Measurements from ENCODE around the gene GRK6. TPM values are rescaled to one million over a fixed set of nuclear protein-coding genes. Genes with fewer than 3 reads are reported as not detected.

The GRK6 gene
- 17.2 to 26.5 TPM (median 25.4 TPM) in 5 replicates for total RNA-seq (2022; extraction: Qiagen RNA extraction)

GRCh38 chr5:177426566-177427210, at the start of gene GRK6:
Gene GRK6, plus strand, starts transcription at chr5:177426676. Its CDS starts 170 bp downstream, at chr5:177426846.

GRCh38 chr5:177384134-177384533, 42.3 kb upstream of the GRK6 start, which contains the start of gene SLC34A1:
Gene SLC34A1, plus strand, starts transcription at chr5:177384434. Its CDS starts 1,308 bp downstream, at chr5:177385742.

GRCh38 chr5:177399997-177400868, 26.2 kb upstream of the GRK6 start, which contains the start of gene PFN3:
Gene PFN3, minus strand, starts transcription at chr5:177400661. Its CDS starts 85 bp downstream, at chr5:177400576.

DNA sequence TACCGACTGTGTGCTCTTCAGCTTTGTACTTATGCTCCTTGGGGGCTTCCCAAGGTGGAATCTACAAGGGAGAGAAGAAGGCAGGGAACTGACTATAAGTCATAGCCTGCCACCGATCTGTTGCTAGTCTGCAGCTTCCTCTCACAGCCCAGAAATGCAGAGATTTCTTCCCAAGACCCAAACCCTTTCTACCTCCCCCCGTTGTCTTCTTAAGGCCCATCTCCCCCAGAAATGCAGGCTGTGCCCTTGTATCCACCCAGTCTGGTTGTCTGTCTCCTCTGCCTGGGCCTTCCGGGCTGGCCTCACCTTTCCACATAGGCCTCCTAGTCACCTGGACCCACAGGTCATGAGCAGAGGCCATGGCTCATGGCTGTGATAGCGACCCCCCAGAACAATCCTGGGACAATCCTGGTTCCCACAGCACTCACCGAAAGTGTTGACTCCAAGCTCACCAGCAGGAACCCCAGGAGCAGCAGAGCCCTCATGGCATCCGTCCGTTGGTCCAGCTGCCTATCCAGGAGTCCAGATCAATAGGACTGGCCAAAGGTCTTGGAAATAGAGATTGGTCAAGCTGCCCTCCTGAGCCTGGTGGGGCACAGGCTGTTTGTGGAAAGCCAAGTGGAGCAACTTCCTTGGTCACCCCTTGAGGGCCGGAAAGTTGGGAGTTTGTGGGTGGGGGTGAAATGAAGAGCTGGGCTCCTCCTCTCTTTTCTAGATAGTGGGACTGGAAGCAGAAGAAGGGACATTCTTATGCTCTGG, 17.3 kb upstream of the GRK6 start, which contains the start of gene F12:
Gene F12, minus strand, starts transcription at position 522 of the 759 bp plus-strand sequence. Its CDS starts 37 bp downstream, at position 485.

DNA sequence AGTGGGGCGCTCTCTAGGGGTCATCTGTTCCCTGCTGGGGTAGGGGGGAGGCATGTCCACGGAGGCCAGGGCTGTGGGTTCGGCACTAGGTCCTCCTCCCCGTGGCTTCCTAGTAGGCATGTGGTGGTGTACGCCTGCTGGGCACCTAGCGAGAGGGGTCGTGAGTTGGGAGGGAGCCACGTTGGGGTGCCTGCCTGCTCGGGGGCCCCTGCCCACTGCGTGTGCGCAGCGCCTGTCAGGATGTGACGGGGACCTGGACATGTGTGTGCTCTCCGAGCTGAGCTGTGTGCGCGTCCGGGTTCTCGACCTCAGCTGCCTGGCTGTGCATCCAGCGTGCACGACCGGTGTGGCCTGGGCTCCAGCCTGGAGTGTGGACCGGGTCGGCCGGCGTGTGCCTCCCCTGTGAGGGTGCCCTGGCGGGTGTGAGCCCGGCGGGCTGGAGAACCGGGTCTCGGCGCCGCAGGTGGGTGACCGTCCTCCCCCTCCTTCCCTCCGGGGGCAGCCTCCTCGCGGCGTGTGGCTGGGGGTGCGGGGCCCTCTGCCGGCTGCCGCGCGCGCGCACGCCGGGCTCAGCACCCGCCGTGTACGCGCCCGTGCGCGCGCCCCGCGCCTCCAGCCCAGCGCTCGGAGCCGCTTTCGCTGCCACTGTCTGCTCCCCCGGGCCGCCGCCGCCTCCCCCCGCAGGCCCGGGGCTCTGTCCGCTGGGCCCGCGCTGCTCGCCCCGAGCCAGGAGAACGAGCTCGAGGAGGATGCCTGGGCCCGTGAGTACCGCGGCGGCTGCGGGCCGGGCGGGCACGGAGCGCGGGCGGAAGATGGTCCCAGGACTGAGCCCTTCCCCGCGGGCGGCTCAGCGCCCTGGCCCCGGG, 20.0 kb downstream of the GRK6 start, which contains the start of gene PRR7:
Gene PRR7, plus strand, starts transcription at position 615 of the 866 bp plus-strand sequence. CDS start 8,254 bp downstream, outside the sequence.

GRCh38 chr5:177473443-177474001, 47.0 kb downstream of the GRK6 start, which contains the start of gene DBN1:
Gene DBN1, minus strand, starts transcription at chr5:177473634. Its CDS starts 113 bp downstream, at chr5:177473521.

Other genes starting within 250 kb of the GRK6 start
- gene RAB24, start 123.0 kb upstream of the GRK6 start, total RNA-seq (2022; extraction: Qiagen RNA extraction) = 17.7 to 25.7 TPM (median 23.5 TPM) in 5 replicates
- gene PRELID1, start 122.9 kb upstream of the GRK6 start, total RNA-seq (2022; extraction: Qiagen RNA extraction) = 272 to 376 TPM (median 337 TPM) in 5 replicates
- 10.4 to 18.0 TPM (median 15.6 TPM) in 5 replicates for gene MXD3, start 114.8 kb upstream of the GRK6 start, total RNA-seq (2022; extraction: Qiagen RNA extraction)
- 200 to 231 TPM (median 213 TPM) in 5 replicates for gene LMAN2, start 75.0 kb upstream of the GRK6 start, total RNA-seq (2022; extraction: Qiagen RNA extraction)
- gene RGS14, start 68.8 kb upstream of the GRK6 start, total RNA-seq (2022; extraction: Qiagen RNA extraction) = 4.1 to 6.2 TPM (median 4.7 TPM) in 5 replicates
- not detected in 5 replicates for gene SLC34A1, start 42.2 kb upstream of the GRK6 start, total RNA-seq (2022; extraction: Qiagen RNA extraction)
- gene PFN3, start 26.0 kb upstream of the GRK6 start, total RNA-seq (2022; extraction: Qiagen RNA extraction) = not detected in 5 replicates
- gene F12, start 17.1 kb upstream of the GRK6 start, total RNA-seq (2022; extraction: Qiagen RNA extraction) = 14.4 to 21.3 TPM (median 19.4 TPM) in 5 replicates
- gene PRR7, start 20.1 kb downstream of the GRK6 start, total RNA-seq (2022; extraction: Qiagen RNA extraction) = 13.0 to 28.8 TPM (median 25.0 TPM) in 5 replicates
- gene DBN1, start 47.0 kb downstream of the GRK6 start, total RNA-seq (2022; extraction: Qiagen RNA extraction) = 49.5 to 81.7 TPM (median 75.9 TPM) in 5 replicates
- gene PDLIM7, start 70.9 kb downstream of the GRK6 start, total RNA-seq (2022; extraction: Qiagen RNA extraction) = 68.9 to 94.5 TPM (median 82.0 TPM) in 5 replicates
- 1.8 to 5.4 TPM (median 3.9 TPM) in 5 replicates for gene DOK3, start 83.2 kb downstream of the GRK6 start, total RNA-seq (2022; extraction: Qiagen RNA extraction)
- gene DDX41, start 90.3 kb downstream of the GRK6 start, total RNA-seq (2022; extraction: Qiagen RNA extraction) = 77.4 to 99.6 TPM (median 94.7 TPM) in 5 replicates
- 14.0 to 33.5 TPM (median 31.7 TPM) in 5 replicates for gene FAM193B, start 127.9 kb downstream of the GRK6 start, total RNA-seq (2022; extraction: Qiagen RNA extraction)
- 234 to 317 TPM (median 245 TPM) in 5 replicates for gene TMED9, start 165.5 kb downstream of the GRK6 start, total RNA-seq (2022; extraction: Qiagen RNA extraction)
- 18.6 to 27.3 TPM (median 25.4 TPM) in 5 replicates for gene B4GALT7, start 173.5 kb downstream of the GRK6 start, total RNA-seq (2022; extraction: Qiagen RNA extraction)